ENCODE data around the gene TMEM140. TPM values are rescaled to one million over a fixed set of nuclear protein-coding genes. Genes with fewer than 3 reads are reported as not detected.

TMEM140 gene
- total RNA-seq, 1 donor from 2014 or later, result 39.3 TPM

GRCh38 chr7:135192914-135193536 lies 45.2 kb downstream of the TMEM140 start:
- H3K4me1 ChIP-seq, result no peaks in the 10 kb centered on the region
- no peak overlapping the region for H3K27ac ChIP-seq
- no peaks in the 10 kb centered on the region for H3K9me3 ChIP-seq
- no peak overlapping the region for H3K4me3 ChIP-seq
- no peak for ATAC-seq
- DNase-seq, result no peak
- TF ChIP-seq CTCF (IDR thresholded peaks at IDR 0.05), result no peak
- intact Hi-C loops (cut with DNase I), result no loop called here
- peaks cover 100% of the 10 kb centered on the region for H3K36me3 ChIP-seq
- no peaks in the 10 kb centered on the region for H3K27me3 ChIP-seq (ENCODE audit: low read depth)

GRCh38 chr7:135193615-135194081 lies 45.8 kb downstream of the TMEM140 start:
- no peak for DNase-seq
- Histone ChIP-seq H3K27me3 (ENCODE audit: low read depth) (no peaks in the 10 kb centered on the region), H3K36me3 (peaks cover 100% of the 10 kb centered on the region), H3K27ac (no peak overlapping the region), H3K4me3 (no peak overlapping the region), H3K9me3 (no peaks in the 10 kb centered on the region), H3K4me1 (no peaks in the 10 kb centered on the region)
- no peak for TF ChIP-seq CTCF (IDR thresholded peaks at IDR 0.05)
- intact Hi-C loops (cut with DNase I), result no loop called here
- peak in 1 of 2 donors; percentile 42 for ATAC-seq

- intact Hi-C loops (cut with DNase I), result no loop called here
- H3K9me3 ChIP-seq, result no peaks in the 10 kb centered on the region
- DNase-seq, result no peak
- H3K4me3 ChIP-seq, result no peak overlapping the region
- peaks cover 99% of the 10 kb centered on the region for H3K36me3 ChIP-seq
- ATAC-seq, result no peak
- no peak overlapping the region for H3K27ac ChIP-seq
- H3K27me3 ChIP-seq (ENCODE audit: low read depth), result no peaks in the 10 kb centered on the region
- no peaks in the 10 kb centered on the region for H3K4me1 ChIP-seq
- no peak for TF ChIP-seq CTCF (IDR thresholded peaks at IDR 0.05)
These were observed 46.7 kb downstream of the TMEM140 start for GRCh38 chr7:135194494-135195095.

GRCh38 chr7:135195156-135195555 lies 47.3 kb downstream of the TMEM140 start:
- ATAC-seq (no peak), DNase-seq (no peak)
- Histone ChIP-seq H3K4me1 (no peaks in the 10 kb centered on the region), H3K9me3 (no peaks in the 10 kb centered on the region), H3K27me3 (ENCODE audit: low read depth) (no peaks in the 10 kb centered on the region), H3K27ac (no peak overlapping the region), H3K36me3 (peaks cover 99% of the 10 kb centered on the region), H3K4me3 (no peak overlapping the region)
- intact Hi-C loops (cut with DNase I), result no loop called here
- TF ChIP-seq CTCF (IDR thresholded peaks at IDR 0.05), result no peak

- Histone ChIP-seq H3K9me3 (no peaks in the 10 kb centered on the region), H3K4me3 (no peak overlapping the region), H3K27me3 (ENCODE audit: low read depth) (no peaks in the 10 kb centered on the region), H3K27ac (no peak overlapping the region), H3K4me1 (no peaks in the 10 kb centered on the region), H3K36me3 (peaks cover 99% of the 10 kb centered on the region)
- no peak for TF ChIP-seq CTCF (IDR thresholded peaks at IDR 0.05)
- DNase-seq, result no peak
- ATAC-seq, result no peak
- intact Hi-C loops (cut with DNase I), result no loop called here
These were observed 48.2 kb downstream of the TMEM140 start for GRCh38 chr7:135195968-135196629.

All from lower lobe of right lung (tissue), 2 donors.